ENCODE results near the gene TEX9. TPM values are rescaled to one million over a fixed set of nuclear protein-coding genes. Genes with fewer than 3 reads are reported as not detected.

Gene TEX9
- total and polyA plus RNA-seq, 5 donors from 2014 or later, result 0.53 to 1.2 (median 0.90) TPM; not detected in 1

DNA sequence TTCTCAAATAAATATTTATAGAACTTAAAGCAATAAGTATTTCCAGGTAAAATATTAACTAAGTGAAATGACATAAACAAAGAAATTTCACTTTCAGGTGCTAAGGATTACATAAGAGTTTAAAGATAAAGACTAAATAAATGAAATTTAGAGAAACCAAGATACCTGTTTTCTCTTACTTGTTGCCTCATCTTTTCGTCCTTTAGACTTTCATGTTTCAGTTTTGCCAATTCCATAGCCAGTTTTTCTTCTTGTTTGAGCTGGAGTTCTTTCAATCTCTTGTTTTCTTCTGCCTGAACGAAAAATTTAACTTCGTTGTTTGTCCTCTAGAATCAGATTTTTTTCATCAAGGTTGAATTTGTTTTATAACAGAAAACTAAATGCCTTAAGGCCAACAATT is 91.0 kb downstream of the TEX9 start:
- ATAC-seq (ENCODE audit: low read depth in 2 of 2) (no peak), DNase-seq (no peak)
- no peaks in the 10 kb centered on the region for H3K4me1 Mint-ChIP-seq

DNA sequence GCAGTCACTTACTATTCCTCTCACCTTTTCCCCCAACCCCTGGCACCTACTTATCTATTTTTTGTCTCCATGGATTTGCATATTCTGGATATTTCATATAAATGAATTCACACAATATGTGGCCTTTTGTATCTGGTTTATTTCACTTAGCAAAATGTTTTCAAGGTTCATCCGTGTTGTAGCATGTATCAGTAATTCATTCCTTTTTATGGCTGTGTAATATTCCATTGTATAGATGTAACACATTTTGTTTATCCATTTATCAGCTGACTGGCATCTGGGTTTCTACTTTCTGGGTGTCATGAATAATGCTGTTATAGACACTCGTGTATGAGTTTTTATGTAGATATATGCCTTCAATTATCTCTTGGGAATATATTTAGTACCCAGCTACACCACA is 93.9 kb downstream of the TEX9 start:
- Mint-ChIP-seq H3K27me3 (peaks cover 14% of the 10 kb centered on the region), H3K9me3 (peaks cover 0 to 4% (median 2%) of the 10 kb centered on the region in 7 donors), H3K4me3 (no peak overlapping the region), H3K4me1 (no peaks in the 10 kb centered on the region), H3K27ac (no peak overlapping the region), H3K36me3 (no peaks in the 10 kb centered on the region)
- Histone ChIP-seq H3K27me3 (ENCODE audit: control insufficient read depth, insufficient read depth, low read length) (peaks cover 3% of the 10 kb centered on the region), H3K4me1 (ENCODE audit: control insufficient read depth, insufficient read depth, low read length, poor library complexity, severe bottlenecking) (no peaks in the 10 kb centered on the region), H3K27ac (ENCODE audit: insufficient read depth, low read length, poor library complexity, severe bottlenecking) (no peak overlapping the region), H3K4me3 (ENCODE audit: low read depth, low read length) (no peak overlapping the region), H3K36me3 (ENCODE audit: control insufficient read depth, insufficient read depth, low read length) (no peaks in the 10 kb centered on the region), H3K9me3 (ENCODE audit: control insufficient read depth in 2 of 2, low read length in 2 of 2) (no peaks in the 10 kb centered on the region)
- ATAC-seq (ENCODE audit: low read depth in 2 of 2) (no peak), DNase-seq (no peak)

More for the DNA sequence above, 91.0 kb downstream of the TEX9 start:
- no peaks in the 10 kb centered on the region for H3K9me3 ChIP-seq (ENCODE audit: control insufficient read depth in 2 of 2, low read length in 2 of 2)
- Mint-ChIP-seq H3K4me3 (no peak overlapping the region), H3K27ac (no peak overlapping the region), H3K27me3 (peaks cover 14% of the 10 kb centered on the region), H3K36me3 (no peaks in the 10 kb centered on the region), H3K9me3 (peaks cover 0 to 4% (median 2%) of the 10 kb centered on the region in 7 donors)
- no peaks in the 10 kb centered on the region for H3K36me3 ChIP-seq (ENCODE audit: control insufficient read depth, insufficient read depth, low read length)
- no peak overlapping the region for H3K4me3 ChIP-seq (ENCODE audit: low read depth, low read length)
- H3K27me3 ChIP-seq (ENCODE audit: control insufficient read depth, insufficient read depth, low read length), result peaks cover 3% of the 10 kb centered on the region
- H3K27ac ChIP-seq (ENCODE audit: insufficient read depth, low read length, poor library complexity, severe bottlenecking), result no peak overlapping the region
- no peaks in the 10 kb centered on the region for H3K4me1 ChIP-seq (ENCODE audit: control insufficient read depth, insufficient read depth, low read length, poor library complexity, severe bottlenecking)

DNA sequence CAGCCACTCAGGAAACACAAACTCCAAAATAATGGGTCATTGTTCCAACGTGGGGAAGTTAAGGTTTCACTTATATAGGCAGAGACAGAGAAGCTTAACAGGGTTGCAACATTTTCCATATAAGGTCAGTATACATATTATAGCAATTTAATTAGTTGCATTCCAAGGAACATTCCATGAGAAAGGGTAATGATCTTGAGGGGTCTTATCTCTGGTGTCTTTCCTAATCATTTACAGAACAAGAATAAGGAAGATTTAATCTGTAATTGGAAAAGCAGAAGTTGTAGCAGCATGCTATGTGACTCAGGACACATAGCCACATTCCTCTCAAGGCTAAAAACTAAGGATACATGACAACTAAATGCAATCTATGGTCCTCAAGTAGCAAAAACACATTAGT is 94.8 kb downstream of the TEX9 start:
- ATAC-seq (ENCODE audit: low read depth in 2 of 2) (no peak), DNase-seq (no peak)
- Histone ChIP-seq H3K4me3 (ENCODE audit: low read depth, low read length) (no peak overlapping the region), H3K9me3 (ENCODE audit: control insufficient read depth in 2 of 2, low read length in 2 of 2) (no peaks in the 10 kb centered on the region), H3K27ac (ENCODE audit: insufficient read depth, low read length, poor library complexity, severe bottlenecking) (no peak overlapping the region), H3K27me3 (ENCODE audit: control insufficient read depth, insufficient read depth, low read length) (peaks cover 7% of the 10 kb centered on the region), H3K4me1 (ENCODE audit: control insufficient read depth, insufficient read depth, low read length, poor library complexity, severe bottlenecking) (peaks cover 6% of the 10 kb centered on the region), H3K36me3 (ENCODE audit: control insufficient read depth, insufficient read depth, low read length) (no peaks in the 10 kb centered on the region)
- Mint-ChIP-seq H3K36me3 (no peaks in the 10 kb centered on the region), H3K27me3 (peaks cover 18% of the 10 kb centered on the region), H3K4me3 (no peak overlapping the region), H3K9me3 (peaks cover 0 to 4% (median 2%) of the 10 kb centered on the region in 7 donors), H3K4me1 (peaks cover 0 to 8% (median 8%) of the 10 kb centered on the region in 4 donors), H3K27ac (no peak overlapping the region)

DNA sequence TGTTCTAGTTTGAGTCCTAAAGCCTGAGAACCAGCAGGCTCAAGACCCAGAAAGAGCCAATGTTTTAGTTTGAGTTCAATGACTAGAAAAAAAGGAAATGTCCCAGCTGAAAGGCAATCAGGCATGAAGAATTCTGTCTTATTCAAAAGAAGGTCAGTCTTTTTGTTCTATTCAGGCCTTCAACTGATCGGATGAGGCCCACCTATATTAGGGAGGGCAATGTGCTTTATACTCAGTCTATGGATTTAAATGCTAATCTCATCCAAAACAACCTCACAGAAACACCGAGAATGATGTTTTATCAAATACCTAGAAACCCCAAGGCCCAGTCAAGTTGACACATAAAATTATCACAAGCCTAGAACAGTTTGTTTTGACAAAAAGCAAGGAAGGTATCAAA is 95.7 kb downstream of the TEX9 start:
- DNase-seq (no peak), ATAC-seq (ENCODE audit: low read depth in 2 of 2) (no peak)
- H3K27ac ChIP-seq (ENCODE audit: insufficient read depth, low read length, poor library complexity, severe bottlenecking), result no peak overlapping the region
- H3K36me3 Mint-ChIP-seq, result no peaks in the 10 kb centered on the region
- H3K27me3 Mint-ChIP-seq, result peaks cover 18% of the 10 kb centered on the region
- no peaks in the 10 kb centered on the region for H3K36me3 ChIP-seq (ENCODE audit: control insufficient read depth, insufficient read depth, low read length)
- H3K4me3 Mint-ChIP-seq, result no peak overlapping the region
- peaks cover 0 to 4% (median 2%) of the 10 kb centered on the region in 7 donors for H3K9me3 Mint-ChIP-seq
- no peaks in the 10 kb centered on the region for H3K9me3 ChIP-seq (ENCODE audit: control insufficient read depth in 2 of 2, low read length in 2 of 2)
- H3K4me1 Mint-ChIP-seq, result peaks cover 0 to 10% (median 8%) of the 10 kb centered on the region in 4 donors
- peaks cover 6% of the 10 kb centered on the region for H3K4me1 ChIP-seq (ENCODE audit: control insufficient read depth, insufficient read depth, low read length, poor library complexity, severe bottlenecking)
- no peak overlapping the region for H3K27ac Mint-ChIP-seq
- peaks cover 13% of the 10 kb centered on the region for H3K27me3 ChIP-seq (ENCODE audit: control insufficient read depth, insufficient read depth, low read length)
- no peak overlapping the region for H3K4me3 ChIP-seq (ENCODE audit: low read depth, low read length)

DNA sequence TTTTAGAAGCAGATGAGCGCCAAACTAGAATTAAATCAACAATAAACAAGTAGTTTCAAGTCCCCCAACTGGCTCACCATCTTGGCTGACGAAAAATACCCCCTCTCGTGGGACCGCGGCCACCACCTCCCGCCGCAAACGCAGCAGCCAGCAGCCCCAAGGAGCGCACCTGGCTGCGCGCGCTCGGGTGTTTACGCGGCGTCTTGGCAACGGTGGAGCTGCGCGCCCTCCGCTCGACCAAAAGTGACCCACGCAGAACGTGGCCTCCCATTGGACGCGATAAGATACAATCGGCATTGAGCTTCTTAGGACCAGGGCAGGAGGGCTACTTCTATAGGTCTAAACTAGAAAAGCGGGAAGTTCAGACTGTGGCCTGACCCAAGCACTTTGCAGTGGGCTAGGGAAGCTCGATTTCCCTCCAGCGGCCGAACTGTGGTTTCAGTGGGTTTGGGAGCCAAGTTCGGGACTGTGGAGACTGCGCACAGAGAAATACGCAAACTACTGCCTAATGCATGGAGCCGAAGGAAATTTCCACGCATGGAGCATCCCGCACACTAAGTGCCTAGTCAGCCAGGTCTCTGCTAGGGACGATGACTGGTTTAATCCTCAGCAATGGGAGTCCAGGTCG is 99.8 kb downstream of the TEX9 start, which contains the start of gene MNS1:
Gene MNS1 (minus strand): TSS at position 245 of the 628 bp plus-strand sequence. CDS start 165 bp downstream, at position 80.
- H3K27ac ChIP-seq (ENCODE audit: insufficient read depth, low read length, poor library complexity, severe bottlenecking), result no peak within 1 kb of the TSS
- peak; percentile 71 to 74 for ATAC-seq (ENCODE audit: low read depth in 2 of 2)

DNA sequence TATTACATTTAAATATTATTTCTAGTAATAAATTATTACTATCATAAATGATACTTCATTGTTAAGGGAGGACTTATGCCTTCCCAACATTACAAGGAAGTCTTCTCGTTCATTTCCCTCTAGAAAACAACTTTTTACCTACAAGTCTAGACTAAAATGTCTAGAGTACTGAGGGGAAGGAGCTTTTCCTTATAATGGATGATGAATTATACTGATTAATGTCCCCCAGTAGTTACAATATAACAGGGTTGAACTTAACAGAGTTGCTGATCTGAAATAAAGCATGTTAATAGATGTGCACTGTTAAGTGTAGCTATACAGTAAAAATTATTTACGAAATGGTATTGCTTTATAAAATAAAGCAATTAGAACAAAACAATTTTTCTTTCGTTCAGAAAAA is 102.4 kb downstream of the TEX9 start:
- no peaks in the 10 kb centered on the region for H3K9me3 ChIP-seq (ENCODE audit: control insufficient read depth in 2 of 2, low read length in 2 of 2)
- peaks cover 28% of the 10 kb centered on the region for H3K27me3 Mint-ChIP-seq
- no peak overlapping the region for H3K27ac Mint-ChIP-seq
- peaks cover 9 to 21% (median 18%) of the 10 kb centered on the region in 4 donors for H3K4me1 Mint-ChIP-seq
- no peak overlapping the region for H3K4me3 ChIP-seq (ENCODE audit: low read depth, low read length)
- ATAC-seq (ENCODE audit: low read depth in 2 of 2) (no peak), DNase-seq (no peak)
- peaks cover 24% of the 10 kb centered on the region for H3K27me3 ChIP-seq (ENCODE audit: control insufficient read depth, insufficient read depth, low read length)
- no peaks in the 10 kb centered on the region for H3K36me3 ChIP-seq (ENCODE audit: control insufficient read depth, insufficient read depth, low read length)
- no peaks in the 10 kb centered on the region for H3K36me3 Mint-ChIP-seq
- no peak overlapping the region for H3K27ac ChIP-seq (ENCODE audit: insufficient read depth, low read length, poor library complexity, severe bottlenecking)
- H3K9me3 Mint-ChIP-seq, result no peaks in the 10 kb centered on the region
- H3K4me1 ChIP-seq (ENCODE audit: control insufficient read depth, insufficient read depth, low read length, poor library complexity, severe bottlenecking), result peaks cover 6% of the 10 kb centered on the region
- no peak overlapping the region for H3K4me3 Mint-ChIP-seq

More for the DNA sequence above, 99.8 kb downstream of the TEX9 start, which contains the start of gene MNS1:
- Mint-ChIP-seq H3K27ac (no peak within 1 kb of the TSS), H3K27me3 (peaks cover 28% of the 10 kb centered on the region), H3K36me3 (no peaks in the 10 kb centered on the region), H3K4me3 (peak within 1 kb of the TSS in 3 of 4 donors; percentile 36 to 78 (median 76)), H3K4me1 (peaks cover 9 to 21% (median 17%) of the 10 kb centered on the region in 4 donors), H3K9me3 (no peaks in the 10 kb centered on the region)
- Histone ChIP-seq H3K27me3 (ENCODE audit: control insufficient read depth, insufficient read depth, low read length) (peaks cover 19% of the 10 kb centered on the region), H3K9me3 (ENCODE audit: control insufficient read depth in 2 of 2, low read length in 2 of 2) (no peaks in the 10 kb centered on the region), H3K4me3 (ENCODE audit: low read depth, low read length) (peak within 1 kb of the TSS; percentile 14), H3K36me3 (ENCODE audit: control insufficient read depth, insufficient read depth, low read length) (no peaks in the 10 kb centered on the region), H3K4me1 (ENCODE audit: control insufficient read depth, insufficient read depth, low read length, poor library complexity, severe bottlenecking) (peaks cover 6% of the 10 kb centered on the region)
- DNase-seq, result peak; percentile 3 to 76 (median 40)

DNA sequence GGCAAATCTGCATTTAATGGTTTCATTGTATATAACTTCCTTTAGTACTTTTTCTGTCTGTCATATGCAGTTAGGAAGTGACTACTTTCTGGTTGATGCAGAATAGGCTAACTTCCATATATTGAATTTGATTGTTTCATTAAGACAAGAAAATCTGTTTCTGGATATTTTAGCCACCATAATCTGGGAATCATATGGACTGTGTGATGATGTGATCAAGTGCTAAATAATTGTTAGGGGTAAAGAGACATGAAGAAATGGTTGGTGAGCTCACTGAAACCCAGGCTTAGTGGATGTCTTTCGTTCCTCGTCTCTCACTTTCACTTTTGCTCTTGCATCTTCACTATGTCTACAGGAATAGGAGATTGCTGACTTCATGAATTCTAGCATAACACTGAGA is 103.2 kb downstream of the TEX9 start:
- H3K27ac Mint-ChIP-seq, result peak overlapping the region; percentile 22 to 90 (median 37)
- H3K9me3 Mint-ChIP-seq, result no peaks in the 10 kb centered on the region
- peak in 1 of 2 donors; percentile 26 for ATAC-seq (ENCODE audit: low read depth in 2 of 2)
- Histone ChIP-seq H3K9me3 (ENCODE audit: control insufficient read depth in 2 of 2, low read length in 2 of 2) (no peaks in the 10 kb centered on the region), H3K27ac (ENCODE audit: insufficient read depth, low read length, poor library complexity, severe bottlenecking) (no peak overlapping the region), H3K4me3 (ENCODE audit: low read depth, low read length) (peak overlapping the region; percentile 80), H3K27me3 (ENCODE audit: control insufficient read depth, insufficient read depth, low read length) (peaks cover 24% of the 10 kb centered on the region), H3K36me3 (ENCODE audit: control insufficient read depth, insufficient read depth, low read length) (no peaks in the 10 kb centered on the region), H3K4me1 (ENCODE audit: control insufficient read depth, insufficient read depth, low read length, poor library complexity, severe bottlenecking) (peaks cover 6% of the 10 kb centered on the region)
- H3K36me3 Mint-ChIP-seq, result no peaks in the 10 kb centered on the region
- H3K27me3 Mint-ChIP-seq, result peaks cover 23% of the 10 kb centered on the region
- peak overlapping the region; percentile 40 to 87 (median 63) for H3K4me3 Mint-ChIP-seq
- peak in 1 of 3 donors; percentile 61 for DNase-seq
- peaks cover 9 to 21% (median 18%) of the 10 kb centered on the region in 4 donors for H3K4me1 Mint-ChIP-seq

DNA sequence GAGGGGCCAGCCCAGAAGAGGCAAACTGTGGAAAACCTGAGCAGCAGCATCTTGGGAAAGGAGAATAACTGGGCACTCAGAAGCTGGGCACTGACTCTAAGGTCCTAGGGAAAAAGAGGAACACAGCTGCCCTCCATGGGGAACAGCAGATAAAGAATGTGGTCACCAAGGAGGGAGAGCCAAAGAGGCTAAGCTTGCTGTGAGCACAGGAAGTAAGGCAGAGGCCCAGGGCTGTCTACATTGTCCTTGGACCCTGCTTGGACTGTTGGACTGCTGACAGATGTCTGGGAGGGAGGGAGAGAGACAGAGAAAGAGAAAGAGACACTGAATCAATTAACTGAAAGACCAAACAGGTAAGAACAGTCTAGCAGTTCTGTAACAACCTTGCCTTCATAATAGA is 104.3 kb downstream of the TEX9 start:
- Histone ChIP-seq H3K4me3 (ENCODE audit: low read depth, low read length) (no peak overlapping the region), H3K27me3 (ENCODE audit: control insufficient read depth, insufficient read depth, low read length) (peaks cover 22% of the 10 kb centered on the region), H3K4me1 (ENCODE audit: control insufficient read depth, insufficient read depth, low read length, poor library complexity, severe bottlenecking) (peaks cover 5% of the 10 kb centered on the region), H3K36me3 (ENCODE audit: control insufficient read depth, insufficient read depth, low read length) (no peaks in the 10 kb centered on the region), H3K9me3 (ENCODE audit: control insufficient read depth in 2 of 2, low read length in 2 of 2) (no peaks in the 10 kb centered on the region), H3K27ac (ENCODE audit: insufficient read depth, low read length, poor library complexity, severe bottlenecking) (no peak overlapping the region)
- H3K4me1 Mint-ChIP-seq, result peaks cover 9 to 19% (median 17%) of the 10 kb centered on the region in 4 donors
- ATAC-seq (ENCODE audit: low read depth in 2 of 2), result no peak
- no peak overlapping the region for H3K4me3 Mint-ChIP-seq
- no peaks in the 10 kb centered on the region for H3K36me3 Mint-ChIP-seq
- H3K27me3 Mint-ChIP-seq, result peaks cover 24% of the 10 kb centered on the region
- no peak for DNase-seq
- no peaks in the 10 kb centered on the region for H3K9me3 Mint-ChIP-seq
- no peak overlapping the region for H3K27ac Mint-ChIP-seq

Measured in CD4-positive, CD25-positive, alpha-beta regulatory T cell (primary cell).